NCI-H2196 treated with DMSO at 0.1 percent for 48 hours (cell line): ENCODE results near the gene LARP4.
A peak's percentile ranks its signal among the peaks of the same experiment; 100 is the strongest.
"Not testable (repeated sequence)": the region's sequence is repeated elsewhere in the genome, so short reads cannot be mapped to it uniquely, and the experiment has no call there.

ENCODE experiments used
- DNase-seq: peaks from one replicate; lab custom pipeline; 2025; ENCODE audit not compliant: unreplicated experiment; lab: John Stamatoyannopoulos, UW

The LARP4 gene

GRCh38 chr12:50477241-50477832, 76.7 kb downstream of the LARP4 start:
- no peak for DNase-seq

GRCh38 chr12:50482571-50482970, 81.9 kb downstream of the LARP4 start:
- DNase-seq: no peak

GRCh38 chr12:50483488-50483887, 82.8 kb downstream of the LARP4 start:
- no peak for DNase-seq

- DNase-seq: no peak
Observed at GRCh38 chr12:50488801-50489200, 88.1 kb downstream of the LARP4 start.

GRCh38 chr12:50498119-50498518, 97.4 kb downstream of the LARP4 start:
- not testable (repeated sequence) for DNase-seq

GRCh38 chr12:50504798-50505674, 104.4 kb downstream of the LARP4 start, which contains the start of gene DIP2B:
DIP2B (plus strand) TSS chr12:50504985; CDS start chr12:50505141, 156 bp downstream.
- DNase-seq: peak; percentile 88

DNA sequence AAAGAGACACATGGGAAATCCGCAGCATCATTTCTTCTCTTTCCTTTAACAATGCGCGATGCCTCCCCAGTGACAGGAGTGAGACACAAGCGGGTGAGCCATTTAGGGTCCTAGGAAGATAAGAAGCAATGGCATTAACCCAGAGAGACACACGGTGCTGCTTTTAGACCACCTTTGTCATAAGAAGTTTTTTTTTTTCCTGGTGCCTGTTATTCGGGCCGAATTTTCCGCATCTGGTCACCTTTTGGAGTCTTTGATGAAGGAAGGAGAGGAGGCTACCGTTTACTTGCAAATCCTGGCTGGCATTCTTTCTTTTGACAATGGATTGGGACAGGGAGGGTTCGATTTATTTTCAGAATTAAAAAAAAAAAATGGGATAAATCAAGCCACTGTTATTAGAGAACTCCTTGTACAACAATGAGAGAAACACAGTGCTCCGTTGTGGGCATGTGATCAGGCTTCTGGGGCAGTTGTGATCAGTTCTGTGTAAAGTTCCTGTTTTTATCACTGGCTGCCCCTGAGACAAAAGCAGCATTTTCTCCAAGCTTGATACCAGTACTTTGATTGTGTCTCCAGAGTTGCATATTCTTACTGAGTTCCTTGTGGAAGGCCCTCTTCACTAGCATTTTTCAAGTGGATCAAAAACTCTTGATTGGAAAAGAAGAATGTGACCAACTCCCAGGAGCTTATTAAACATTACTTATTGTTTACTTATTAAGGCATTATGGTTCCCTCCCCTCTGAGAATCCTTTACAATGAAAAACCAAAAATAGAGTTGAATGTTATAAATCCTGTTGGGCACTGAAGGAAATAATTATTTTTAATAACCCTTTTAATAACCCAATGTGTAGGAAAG, 105.2 kb downstream of the LARP4 start:
- no peak for DNase-seq

DNA sequence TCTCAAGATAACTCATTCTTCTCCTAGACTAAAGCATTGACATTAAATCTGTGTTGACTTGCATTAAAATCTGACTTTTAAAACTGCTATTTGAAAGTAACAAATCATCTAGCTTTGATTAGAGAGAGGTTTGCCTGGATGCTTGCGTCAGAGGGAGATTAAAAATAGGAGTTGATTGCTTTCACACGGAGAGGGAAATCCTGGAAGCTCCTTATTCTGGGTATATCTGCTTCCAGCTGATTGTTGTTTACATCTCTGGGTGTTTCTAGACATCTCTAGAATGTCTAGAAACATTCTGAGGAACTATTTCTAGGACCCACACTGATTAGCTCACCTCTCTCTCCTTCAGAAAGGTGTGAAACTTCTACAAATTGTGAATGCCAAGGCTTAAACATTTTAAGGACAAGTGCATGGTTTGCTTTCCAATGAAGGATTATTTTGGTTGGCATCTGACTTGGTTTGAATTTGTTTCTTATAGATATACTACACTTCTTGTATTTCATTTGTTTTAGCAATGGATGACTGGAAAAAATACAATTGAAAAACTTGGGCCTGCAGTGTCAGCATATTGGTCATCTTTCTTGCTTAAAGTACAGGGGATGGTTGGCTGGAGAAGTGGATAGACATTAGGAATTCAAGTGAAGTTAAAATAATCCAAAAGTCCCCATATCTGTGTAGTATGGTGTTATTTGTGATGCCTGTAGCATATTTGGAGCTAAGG, 106.2 kb downstream of the LARP4 start:
- no peak for DNase-seq

GRCh38 chr12:50507474-50507838, 106.8 kb downstream of the LARP4 start:
- no peak for DNase-seq

GRCh38 chr12:50507930-50508329, 107.2 kb downstream of the LARP4 start:
- DNase-seq: no peak

- no peak for DNase-seq
Observed at GRCh38 chr12:50508414-50508813, 107.7 kb downstream of the LARP4 start.

DNA sequence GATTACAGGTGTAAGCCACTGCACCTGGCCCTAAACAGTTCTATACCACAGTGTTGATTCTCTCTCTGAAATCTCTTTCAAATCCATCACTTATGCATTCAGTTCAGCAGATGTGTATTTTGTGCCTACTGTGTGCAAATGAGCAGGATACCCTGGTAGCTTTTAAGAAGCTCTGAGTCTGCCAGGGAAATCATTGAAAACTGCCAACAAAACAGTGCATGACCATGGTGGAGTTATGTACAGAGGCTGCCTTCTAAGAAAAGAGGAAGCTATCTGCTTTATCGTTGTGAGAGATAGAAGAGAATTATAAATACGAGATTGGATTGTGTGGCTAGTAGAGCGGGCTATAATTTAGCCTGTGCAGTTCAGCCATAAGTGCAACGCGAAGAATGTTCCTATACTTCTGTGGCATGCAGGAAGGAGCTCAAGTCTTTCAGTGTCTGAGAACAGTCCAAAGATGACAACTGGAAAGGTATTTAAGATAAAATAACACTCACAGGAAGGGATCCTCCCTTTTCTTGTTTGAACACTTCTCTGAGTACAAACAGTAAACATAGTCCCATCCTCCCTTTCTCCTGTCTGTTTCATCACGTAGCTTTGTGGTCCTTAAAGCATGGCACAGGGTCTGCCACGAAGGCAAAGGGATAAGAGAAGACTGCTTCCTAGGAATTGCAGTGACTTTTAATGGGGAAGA, 108.4 kb downstream of the LARP4 start:
- no peak for DNase-seq

DNA sequence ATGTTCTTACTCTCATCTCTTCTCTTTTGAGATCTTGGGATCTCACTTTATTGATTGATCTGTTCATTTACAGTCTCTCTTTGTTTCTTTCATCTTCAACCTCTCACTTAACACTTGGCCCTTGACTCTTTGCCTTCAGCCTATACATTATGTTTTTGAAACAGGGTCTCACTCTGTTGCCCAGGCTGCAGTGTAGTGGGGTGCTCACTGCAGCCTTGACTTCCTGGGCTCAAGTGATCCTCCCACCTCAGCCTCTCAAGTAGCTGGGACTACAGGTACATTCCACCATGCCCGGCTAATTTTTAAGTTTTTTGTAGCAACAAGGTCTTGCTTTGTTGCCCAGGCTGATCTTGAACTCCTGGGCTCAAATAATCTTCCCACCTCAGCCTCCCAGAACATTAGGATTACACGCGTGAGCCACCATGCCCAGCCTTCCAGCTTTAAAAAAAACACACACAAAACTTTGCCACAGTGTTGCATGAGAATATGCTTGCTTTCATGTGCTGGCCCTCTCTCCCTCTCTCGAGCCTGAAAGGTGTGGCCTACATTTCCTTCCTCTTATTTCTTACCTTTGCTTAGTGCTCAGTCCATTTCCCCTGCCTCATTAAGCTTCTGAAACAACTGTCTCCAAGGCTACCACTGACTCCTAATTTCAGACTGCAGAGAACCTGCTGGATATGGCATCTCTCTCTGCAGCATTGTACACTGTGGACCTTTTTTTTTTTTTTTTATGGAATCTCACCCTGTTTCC, 114.0 kb downstream of the LARP4 start:
- no peak for DNase-seq

- DNase-seq: no peak
Observed at GRCh38 chr12:50515587-50515986, 114.9 kb downstream of the LARP4 start.

DNA sequence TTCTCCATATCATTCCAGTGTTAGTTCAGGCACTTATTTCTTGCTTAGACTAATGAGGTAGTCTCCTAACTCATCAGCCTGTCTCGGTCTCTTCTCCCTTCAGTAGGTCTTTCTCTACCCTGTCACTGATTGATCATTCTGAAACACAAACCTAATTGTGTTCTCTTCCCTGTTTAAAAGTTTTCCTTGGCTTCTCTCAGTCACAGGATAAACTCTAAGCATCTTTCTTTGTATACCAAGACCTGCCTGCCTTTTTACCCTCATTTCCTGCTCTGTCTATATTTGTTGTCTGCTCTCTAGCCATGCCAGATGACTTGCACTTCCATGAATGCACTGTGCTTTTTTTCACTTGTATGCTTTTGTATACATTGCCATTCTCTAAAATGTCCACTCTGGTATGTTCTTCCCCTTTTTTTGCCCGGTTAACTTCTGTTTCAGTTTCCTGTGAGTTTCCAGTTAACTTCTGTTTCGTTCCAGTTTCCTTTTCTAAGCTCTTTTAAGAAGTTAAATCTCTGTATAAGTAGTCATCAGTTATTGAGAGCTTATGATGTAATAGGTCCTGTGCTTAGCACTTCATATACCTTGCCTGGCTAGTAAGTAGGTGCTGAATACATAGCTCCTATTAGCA, 116.8 kb downstream of the LARP4 start:
- DNase-seq: no peak

- DNase-seq: no peak
Observed at GRCh38 chr12:50518090-50518489, 117.4 kb downstream of the LARP4 start.

DNA sequence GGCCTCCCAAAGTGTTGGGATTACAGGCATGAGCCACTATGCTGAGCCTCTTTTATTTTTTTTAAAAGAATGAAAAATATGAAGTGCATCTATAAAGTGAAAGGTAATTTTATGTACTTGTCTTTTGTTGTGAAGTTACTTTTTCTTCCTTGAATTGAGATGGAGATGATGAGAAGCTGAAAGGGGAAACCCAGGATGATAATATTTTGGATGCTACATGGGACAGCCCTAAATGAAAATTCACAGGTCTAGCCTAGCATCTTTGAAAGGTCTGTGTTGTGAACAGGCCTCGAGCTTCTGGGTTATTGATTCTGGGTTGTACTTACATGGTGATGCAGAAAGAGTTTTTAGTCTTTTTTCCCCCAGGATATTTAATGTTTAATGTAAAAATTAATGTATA, 118.7 kb downstream of the LARP4 start:
- DNase-seq: no peak

GRCh38 chr12:50520416-50521207, 119.9 kb downstream of the LARP4 start:
- DNase-seq: no peak
